IPS-NIHi7 (cell line): ENCODE measurements around the gene KNSTRN.

ENCODE experiments used
- DNase-seq: peaks from one replicate; pipeline ENCODE4 v3.0.0; 2012; ENCODE audit warnings: mixed read lengths; ENCODE audit errors: extremely low spot score

Gene KNSTRN

DNA sequence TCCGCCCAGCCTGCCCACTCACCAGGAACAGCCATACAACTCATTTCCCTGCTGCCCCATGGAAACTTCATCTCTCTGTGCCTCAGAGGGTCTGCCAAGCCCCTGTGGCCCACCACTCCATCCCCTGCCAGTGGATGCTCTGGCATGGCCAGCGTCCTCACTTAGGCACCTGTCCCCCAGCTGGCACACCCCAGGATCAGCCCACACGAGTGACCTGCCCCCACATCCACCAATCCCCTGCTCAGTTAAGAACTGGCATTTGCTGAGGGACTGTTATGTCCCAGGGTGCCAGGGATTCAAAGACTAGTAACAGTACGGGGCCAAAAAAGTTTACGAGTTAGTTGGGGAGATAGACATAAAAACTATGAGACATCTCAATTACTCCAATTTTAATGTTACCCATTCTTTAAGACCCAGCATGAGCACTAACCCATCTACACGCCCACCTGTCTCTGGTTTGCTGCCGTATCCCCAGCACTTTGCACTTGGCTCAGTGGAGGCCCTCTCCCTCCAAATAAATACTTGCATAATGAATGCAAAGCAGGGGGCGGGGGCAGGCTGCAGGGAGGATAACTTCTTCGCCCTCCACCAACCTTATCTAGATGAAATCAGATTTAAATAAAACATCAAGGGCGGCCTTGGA, 46.7 kb downstream of the KNSTRN start:
- no peak for DNase-seq

DNA sequence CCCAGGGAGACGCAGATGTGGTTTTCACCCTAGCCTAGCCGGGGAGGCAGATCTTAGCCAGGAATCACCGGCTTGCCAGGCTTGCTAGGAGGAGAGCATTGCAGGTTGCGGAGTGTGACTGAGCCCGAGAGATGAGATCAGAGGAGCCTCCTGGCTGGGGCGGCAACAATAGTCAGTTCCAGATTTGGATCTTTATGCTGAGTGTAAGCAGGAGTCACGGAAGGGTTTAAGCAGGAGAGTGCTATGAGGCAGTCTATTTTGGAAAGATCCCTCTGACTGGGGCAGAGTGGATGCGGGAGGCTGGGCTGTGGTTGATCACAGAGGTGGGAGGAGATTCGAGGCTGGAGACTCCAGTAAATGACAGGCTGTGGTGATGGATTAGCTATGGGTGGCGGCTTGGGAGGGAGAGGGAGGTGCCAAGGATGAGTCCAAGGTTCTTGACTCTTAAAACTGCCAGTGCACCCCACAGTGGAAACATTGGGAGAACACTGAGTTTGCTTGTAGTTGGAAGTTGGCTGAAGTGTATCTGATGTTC, 47.8 kb downstream of the KNSTRN start:
- DNase-seq = no peak

DNA sequence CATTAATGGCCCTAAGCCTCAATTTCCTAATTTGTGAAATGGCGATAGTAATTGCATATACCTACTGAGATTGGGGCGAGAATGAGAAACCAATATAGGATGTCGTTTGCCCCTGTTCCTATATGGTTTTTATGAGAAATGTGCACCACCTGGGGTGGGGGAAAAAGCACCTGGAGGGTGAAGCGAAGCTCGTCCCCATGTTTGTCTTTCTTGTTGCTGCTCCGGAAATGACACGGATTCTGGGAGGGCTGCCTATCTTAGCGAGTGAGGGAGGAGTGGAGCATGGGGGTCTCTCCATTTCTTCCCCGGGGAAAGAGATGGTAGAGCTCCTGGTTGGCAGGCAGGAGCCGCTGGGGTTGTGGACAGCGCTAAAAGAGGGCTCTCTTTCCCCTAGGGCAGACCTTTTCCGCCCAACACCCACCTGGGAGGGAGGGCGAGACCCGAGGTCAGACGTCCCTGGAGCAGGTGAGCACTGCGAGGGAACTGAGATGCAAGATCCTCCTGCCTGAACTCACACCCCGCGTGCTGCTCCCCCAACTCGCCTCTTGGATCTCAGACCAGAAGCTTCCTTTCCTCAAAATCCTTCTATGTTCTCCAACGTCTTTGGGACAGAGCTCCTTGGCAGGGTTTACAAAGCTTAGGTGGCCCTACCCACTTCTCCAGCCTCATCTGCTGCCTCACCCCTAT, 52.6 kb downstream of the KNSTRN start:
- DNase-seq = no peak

DNA sequence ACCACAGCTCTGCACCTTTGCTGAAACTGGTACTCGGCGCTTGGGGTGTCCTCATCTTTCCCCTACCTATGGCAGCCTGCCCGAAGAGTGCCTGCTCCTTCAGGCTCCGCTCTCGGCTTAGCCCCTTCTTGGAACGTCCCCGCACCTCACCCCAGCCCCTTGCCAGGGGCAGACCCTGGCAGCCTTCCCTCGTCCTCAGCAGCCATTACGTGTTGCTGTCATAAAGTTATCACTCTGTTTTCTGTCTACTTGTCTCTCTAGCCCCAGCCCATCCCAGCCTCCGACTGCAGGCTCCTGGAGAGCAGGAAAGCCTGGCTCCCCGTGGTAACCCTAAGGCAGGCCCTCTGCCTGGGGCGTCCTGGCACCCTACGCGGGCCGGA, 53.2 kb downstream of the KNSTRN start:
- no peak for DNase-seq

GRCh38 chr15:40436116-40436891, 53.8 kb downstream of the KNSTRN start:
- no peak for DNase-seq

- peak; percentile 57 for DNase-seq
These were observed 54.6 kb downstream of the KNSTRN start for GRCh38 chr15:40436892-40437751.

DNA sequence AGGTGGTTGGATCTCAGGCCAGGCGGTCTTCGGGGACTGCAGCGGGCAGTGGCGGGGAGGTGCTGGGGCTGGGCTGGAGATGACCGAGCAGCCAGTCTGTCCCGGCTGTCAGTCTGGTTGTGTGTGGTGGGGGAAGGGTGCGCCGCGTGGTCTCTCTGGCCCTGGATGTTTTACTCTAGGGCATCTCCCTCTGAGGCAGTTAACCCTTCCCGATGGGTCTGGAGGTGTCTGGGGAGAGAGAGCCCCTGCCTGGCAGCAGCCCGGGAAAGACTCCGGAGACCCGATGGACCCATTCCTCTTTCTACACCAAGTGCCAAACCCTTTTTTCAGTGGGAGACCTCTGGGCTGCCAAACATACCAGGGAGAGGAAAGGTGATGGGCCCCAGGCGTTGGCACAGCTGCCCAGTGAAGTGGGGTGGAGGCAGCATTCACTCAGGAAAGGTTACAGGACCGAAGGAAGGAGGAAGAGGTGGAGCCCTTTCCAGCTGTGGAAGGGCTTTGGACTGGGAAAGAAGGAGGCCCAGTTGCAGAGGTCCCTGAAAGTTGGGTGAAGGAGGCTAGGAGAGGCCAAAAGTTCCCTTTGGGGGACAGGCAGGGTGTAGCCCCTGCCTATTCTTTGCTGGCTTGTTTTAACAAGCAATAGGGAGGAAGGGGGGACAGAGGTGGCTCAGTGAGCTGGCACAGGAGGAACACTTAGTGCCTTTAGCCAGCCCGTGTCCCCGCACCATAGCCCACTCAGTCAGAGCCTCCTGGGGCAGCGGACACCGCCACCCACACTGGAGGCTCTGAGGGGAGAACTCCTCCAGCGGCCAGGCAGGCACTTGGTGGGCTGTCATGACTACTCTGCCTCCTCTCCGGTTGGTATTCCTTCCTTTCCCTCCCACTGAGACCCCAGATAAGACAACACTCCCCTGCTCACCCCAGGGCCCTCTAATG, 55.5 kb downstream of the KNSTRN start:
- no peak for DNase-seq

- no peak for DNase-seq
These were observed 56.2 kb downstream of the KNSTRN start for GRCh38 chr15:40438712-40439111.

DNA sequence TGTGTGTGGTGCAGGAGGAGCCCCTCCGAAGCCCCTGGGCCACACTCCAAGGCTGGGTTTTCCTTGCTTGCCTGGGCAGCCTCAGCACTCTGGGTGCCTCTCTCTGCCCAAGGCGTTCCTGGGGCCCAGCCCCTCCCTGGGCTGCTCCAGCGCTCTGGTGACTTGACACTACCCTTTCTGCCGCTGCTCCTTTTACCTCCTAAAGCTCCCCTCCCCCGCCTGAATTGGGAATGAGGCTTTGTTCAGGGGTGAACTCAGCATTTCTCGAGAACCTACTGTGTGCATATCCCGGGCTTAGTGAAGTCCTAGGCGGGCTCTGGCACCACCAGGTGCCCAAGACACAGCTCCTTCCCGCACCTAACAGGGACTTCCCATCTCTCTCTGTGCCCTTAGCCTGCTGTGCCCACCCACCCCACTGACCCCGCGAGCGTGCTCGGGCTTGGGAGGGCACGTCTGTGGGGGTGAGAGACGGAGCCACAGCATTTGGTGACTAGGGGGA, 57.0 kb downstream of the KNSTRN start:
- peak; percentile 71 for DNase-seq

DNA sequence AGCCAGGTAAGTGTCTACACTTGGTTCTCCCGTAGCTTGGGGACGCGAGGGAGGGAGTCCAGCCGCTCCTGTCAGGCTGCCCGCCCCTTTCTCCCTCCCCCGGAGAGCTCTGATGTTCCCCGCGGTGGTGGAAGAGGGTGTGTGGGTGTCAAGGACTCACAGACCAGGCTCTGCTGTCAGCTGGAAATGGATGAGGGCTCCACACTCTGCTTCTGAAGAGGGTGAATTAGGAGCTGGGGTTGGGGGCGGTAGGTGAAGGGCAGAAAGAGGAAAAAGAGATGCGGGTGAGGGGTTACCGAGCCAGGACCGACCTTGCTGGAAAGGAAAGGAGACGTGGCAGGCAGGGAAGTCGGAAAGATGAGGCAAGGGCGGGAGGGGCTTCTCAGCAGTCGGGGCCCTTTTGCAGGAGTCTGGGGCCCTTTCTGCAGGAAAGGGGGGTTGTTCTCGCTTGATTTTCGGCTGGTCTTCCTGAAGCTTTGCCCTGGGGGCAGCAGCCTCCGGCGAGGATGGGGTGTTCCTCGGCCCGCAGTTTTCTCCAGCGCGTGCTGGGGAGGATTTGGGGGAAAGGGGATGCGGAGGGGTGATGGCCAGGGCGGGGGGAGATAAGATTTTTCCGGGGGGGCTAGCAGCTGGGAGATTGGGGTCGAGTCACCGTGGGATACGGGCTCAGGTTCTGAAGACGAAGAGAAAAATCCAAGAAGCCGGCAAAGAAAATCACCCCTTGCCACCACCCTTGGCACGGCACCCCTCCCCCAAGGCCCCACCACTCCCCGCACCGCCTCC, 57.6 kb downstream of the KNSTRN start:
- DNase-seq = no peak

GRCh38 chr15:40440743-40441564, 58.4 kb downstream of the KNSTRN start, which contains the start of gene BAHD1:
BAHD1 (plus strand) TSS chr15:40440953; CDS start chr15:40458465, 17,512 bp downstream.
- DNase-seq = peak; percentile 100

- no peak for DNase-seq
These were observed 59.3 kb downstream of the KNSTRN start for GRCh38 chr15:40441565-40442531.

DNA sequence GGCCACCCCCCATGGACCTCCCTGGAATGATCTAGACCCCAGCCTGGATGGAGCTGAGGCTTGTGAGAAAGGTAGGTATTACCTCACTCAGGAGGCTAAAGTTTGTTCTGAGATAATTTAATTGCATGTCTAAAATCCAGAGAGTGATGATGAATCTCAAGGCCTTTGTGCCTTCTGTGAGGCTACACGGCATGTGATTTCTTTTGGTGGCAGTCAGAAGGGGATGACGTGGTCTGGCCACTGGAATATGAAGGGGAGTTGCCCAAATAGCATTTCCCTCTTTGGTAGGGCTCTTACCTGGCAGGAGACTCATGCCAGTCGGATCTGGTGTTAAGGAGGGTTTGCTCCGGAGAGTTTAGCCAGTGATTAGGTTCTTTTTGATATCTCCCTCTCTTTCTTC, 60.7 kb downstream of the KNSTRN start:
- no peak for DNase-seq

- DNase-seq = no peak
These were observed 61.3 kb downstream of the KNSTRN start for GRCh38 chr15:40443846-40444245.
